Astrocyte (in vitro differentiated cells and primary cell): Measurements from ENCODE around the gene ARHGEF3. TPM values are rescaled to one million over a fixed set of nuclear protein-coding genes. Genes with fewer than 3 reads are reported as not detected.

Source experiments
- DNase-seq: peaks from one replicate; pipeline ENCODE4 v3.0.0-alpha.2; 2010; ENCODE audit warnings: low read depth
- FAIRE-seq: peaks from 2 replicates; lab custom pipeline; 2011; peaks lifted over from hg19 to GRCh38; lab: Jason Lieb, UNC
- H2AFZ ChIP-seq: 2 replicates; pipeline ENCODE4 v1.6.0; 2012; ENCODE audit warnings: low read depth, low read length, inconsistent platforms
- H3K27ac ChIP-seq: 2 replicates; pipeline ENCODE4 v1.5.1; 2011; ENCODE audit warnings: low read depth, low read length, inconsistent platforms
- H3K27me3 ChIP-seq: 2 replicates; pipeline ENCODE4 v1.6.0; 2011; ENCODE audit warnings: low read length, inconsistent platforms; ENCODE audit not compliant: insufficient read depth
- H3K36me3 ChIP-seq: 2 replicates; pipeline ENCODE4 v1.5.1; 2011; ENCODE audit warnings: low read length, inconsistent platforms; ENCODE audit not compliant: insufficient read depth
- H3K4me1 ChIP-seq: 2 replicates; pipeline ENCODE4 v1.5.1; 2011; ENCODE audit warnings: low read length, inconsistent platforms; ENCODE audit not compliant: insufficient read depth
- H3K4me2 ChIP-seq: 2 replicates; pipeline ENCODE4 v1.6.0; 2012; ENCODE audit warnings: low read length, inconsistent platforms
- H3K4me3 ChIP-seq: 2 replicates; pipeline ENCODE4 v1.5.1; 2011; ENCODE audit warnings: low read depth, mild to moderate bottlenecking, low read length, inconsistent platforms; ENCODE audit not compliant: insufficient read depth
- H3K79me2 ChIP-seq: 2 replicates; pipeline ENCODE4 v1.6.0; 2012; ENCODE audit warnings: mild to moderate bottlenecking, low read length, inconsistent platforms; ENCODE audit not compliant: insufficient read depth
- H3K9ac ChIP-seq: 2 replicates; pipeline ENCODE4 v1.6.0; 2012; ENCODE audit warnings: mild to moderate bottlenecking, low read length, inconsistent platforms
- H3K9me3 ChIP-seq: 2 replicates; pipeline ENCODE4 v1.5.1; 2012; ENCODE audit warnings: low read depth, mild to moderate bottlenecking, low read length, inconsistent platforms; ENCODE audit not compliant: insufficient read depth
- H4K20me1 ChIP-seq: 2 replicates; pipeline ENCODE4 v1.6.0; 2012; ENCODE audit warnings: low read length, inconsistent platforms; ENCODE audit not compliant: insufficient read depth
- H3K27ac Mint-ChIP-seq: one replicate; pipeline ENCODE4 v1.8.0; 2021; ENCODE audit warnings: mild to moderate bottlenecking, mixed read lengths; ENCODE audit not compliant: unreplicated experiment
- H3K27me3 Mint-ChIP-seq: one replicate; pipeline ENCODE4 v1.8.0; 2021; ENCODE audit warnings: low read depth, mixed read lengths; ENCODE audit not compliant: unreplicated experiment
- H3K36me3 Mint-ChIP-seq: one replicate; pipeline ENCODE4 v1.8.0; 2021; ENCODE audit warnings: low read depth, mixed read lengths; ENCODE audit not compliant: unreplicated experiment
- H3K4me1 Mint-ChIP-seq: one replicate; pipeline ENCODE4 v1.8.0; 2021; ENCODE audit warnings: low read depth, mixed read lengths; ENCODE audit not compliant: unreplicated experiment
- H3K4me3 Mint-ChIP-seq: one replicate; pipeline ENCODE4 v1.8.0; 2021; ENCODE audit warnings: mild to moderate bottlenecking, moderate library complexity, mixed read lengths; ENCODE audit not compliant: unreplicated experiment
- H3K9me3 Mint-ChIP-seq: one replicate; pipeline ENCODE4 v1.8.0; 2021; ENCODE audit warnings: mild to moderate bottlenecking, mixed read lengths; ENCODE audit not compliant: unreplicated experiment
- EZH2 ChIP-seq: IDR thresholded peaks from 2 replicates; pipeline ENCODE4 v1.6.1; 2012; ENCODE audit warnings: mild to moderate bottlenecking, low read length, inconsistent platforms; ENCODE audit not compliant: insufficient read depth
- total RNA-seq: library from RNA; stranded (reverse); gene quantifications from 2 replicates; pipeline ENCODE4 v1.2.1, GENCODE V29; 2021
- TF ChIP-seq, protein P1 (sequence below): IDR thresholded peaks from 2 replicates; pipeline ENCODE4 v1.5.1; 2011; ENCODE audit warnings: low read depth, mild to moderate bottlenecking, inconsistent platforms, low read length, moderate library complexity; ENCODE audit not compliant: insufficient read depth

The ARHGEF3 gene
- total RNA-seq, 1 donor from 2014 or later = 14.9 TPM

DNA sequence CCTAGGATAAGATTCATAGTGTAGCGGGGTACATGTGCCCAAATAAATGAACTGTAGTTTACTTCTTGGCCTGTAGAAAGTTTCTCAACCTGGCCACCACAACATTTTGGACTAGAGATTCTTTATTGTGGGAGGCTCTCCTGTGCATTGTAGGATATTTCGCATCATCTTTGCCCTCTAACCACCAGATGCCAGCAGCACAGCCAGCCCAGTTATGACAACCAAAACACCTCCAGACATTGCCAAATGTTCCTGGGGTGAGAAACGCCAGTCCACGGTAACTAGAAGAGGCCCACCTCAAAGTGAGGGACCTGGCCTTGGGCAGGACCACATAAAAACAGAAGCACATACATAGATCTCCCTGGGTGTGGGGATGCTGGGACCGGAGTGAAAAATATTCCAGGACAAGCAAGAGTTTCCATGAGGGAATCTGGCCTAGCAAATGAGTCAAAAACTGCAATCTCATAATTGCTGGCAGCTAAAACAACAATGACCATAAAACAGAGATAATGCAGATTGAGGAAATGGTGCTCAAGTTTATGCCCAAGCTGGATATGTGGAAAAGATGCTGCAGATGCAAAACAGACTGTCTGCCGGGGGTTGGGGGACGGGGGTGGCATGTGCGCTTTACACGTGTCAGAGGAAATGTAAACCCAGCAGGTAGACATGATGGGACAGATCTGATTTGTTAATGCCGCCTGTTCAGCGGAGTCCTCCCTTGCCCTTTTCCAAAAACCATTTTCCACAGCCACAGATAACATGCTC is 39.7 kb downstream of the ARHGEF3 start:
- no peak overlapping the region for H3K4me3 ChIP-seq
- H3K27ac ChIP-seq = no peak overlapping the region
- H3K79me2 ChIP-seq = no peaks in the 10 kb centered on the region
- DNase-seq = peak; percentile 64
- peaks cover 6% of the 10 kb centered on the region for H3K36me3 Mint-ChIP-seq
- H3K9me3 ChIP-seq = no peaks in the 10 kb centered on the region
- H3K36me3 ChIP-seq = no peaks in the 10 kb centered on the region
- H3K27ac Mint-ChIP-seq = no peak overlapping the region
- no peak overlapping the region for H3K4me3 Mint-ChIP-seq
- TF ChIP-seq EZH2 = no peak
- TF ChIP-seq, protein P1, sequence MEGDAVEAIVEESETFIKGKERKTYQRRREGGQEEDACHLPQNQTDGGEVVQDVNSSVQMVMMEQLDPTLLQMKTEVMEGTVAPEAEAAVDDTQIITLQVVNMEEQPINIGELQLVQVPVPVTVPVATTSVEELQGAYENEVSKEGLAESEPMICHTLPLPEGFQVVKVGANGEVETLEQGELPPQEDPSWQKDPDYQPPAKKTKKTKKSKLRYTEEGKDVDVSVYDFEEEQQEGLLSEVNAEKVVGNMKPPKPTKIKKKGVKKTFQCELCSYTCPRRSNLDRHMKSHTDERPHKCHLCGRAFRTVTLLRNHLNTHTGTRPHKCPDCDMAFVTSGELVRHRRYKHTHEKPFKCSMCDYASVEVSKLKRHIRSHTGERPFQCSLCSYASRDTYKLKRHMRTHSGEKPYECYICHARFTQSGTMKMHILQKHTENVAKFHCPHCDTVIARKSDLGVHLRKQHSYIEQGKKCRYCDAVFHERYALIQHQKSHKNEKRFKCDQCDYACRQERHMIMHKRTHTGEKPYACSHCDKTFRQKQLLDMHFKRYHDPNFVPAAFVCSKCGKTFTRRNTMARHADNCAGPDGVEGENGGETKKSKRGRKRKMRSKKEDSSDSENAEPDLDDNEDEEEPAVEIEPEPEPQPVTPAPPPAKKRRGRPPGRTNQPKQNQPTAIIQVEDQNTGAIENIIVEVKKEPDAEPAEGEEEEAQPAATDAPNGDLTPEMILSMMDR = no peak
- FAIRE-seq = no peak
- peaks cover 2% of the 10 kb centered on the region for H3K9me3 Mint-ChIP-seq
- H3K27me3 Mint-ChIP-seq = no peaks in the 10 kb centered on the region
- H4K20me1 ChIP-seq = no peaks in the 10 kb centered on the region
- H3K9ac ChIP-seq = no peak overlapping the region
- no peaks in the 10 kb centered on the region for H3K27me3 ChIP-seq
- H2AFZ ChIP-seq = no peak overlapping the region
- H3K4me1 ChIP-seq = peaks cover 10% of the 10 kb centered on the region
- peaks cover 12% of the 10 kb centered on the region for H3K4me1 Mint-ChIP-seq
- no peak overlapping the region for H3K4me2 ChIP-seq

DNA sequence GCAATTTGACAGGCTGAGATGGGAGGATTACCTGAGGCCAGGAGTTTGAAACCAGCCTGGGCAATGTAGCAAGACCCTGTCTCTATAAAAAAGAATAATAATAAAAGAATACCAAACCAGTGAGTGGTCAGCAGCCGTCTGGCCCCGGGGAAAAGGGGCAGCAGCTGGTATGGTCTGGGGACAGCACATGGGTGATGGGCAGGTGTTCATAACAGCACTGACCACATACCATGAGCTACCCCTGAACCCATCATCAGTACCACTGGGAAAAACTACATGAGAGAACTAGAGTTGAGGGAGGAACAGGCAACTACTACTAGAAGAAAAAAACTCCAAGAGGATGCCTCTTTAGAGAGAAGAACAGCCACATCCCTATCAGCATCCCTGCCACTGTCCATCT is 40.7 kb downstream of the ARHGEF3 start:
- Histone ChIP-seq H3K9me3 (no peaks in the 10 kb centered on the region), H3K9ac (no peak overlapping the region), H3K79me2 (no peaks in the 10 kb centered on the region), H3K27me3 (no peaks in the 10 kb centered on the region), H3K4me2 (no peak overlapping the region), H2AFZ (no peak overlapping the region), H4K20me1 (peaks cover 2% of the 10 kb centered on the region), H3K36me3 (no peaks in the 10 kb centered on the region), H3K4me1 (peaks cover 13% of the 10 kb centered on the region), H3K4me3 (no peak overlapping the region), H3K27ac (no peak overlapping the region)
- no peak for FAIRE-seq
- TF ChIP-seq, protein P1 = no peak
- no peak for TF ChIP-seq EZH2
- H3K9me3 Mint-ChIP-seq = no peaks in the 10 kb centered on the region
- H3K4me3 Mint-ChIP-seq = no peak overlapping the region
- H3K4me1 Mint-ChIP-seq = peaks cover 15% of the 10 kb centered on the region
- H3K27me3 Mint-ChIP-seq = no peaks in the 10 kb centered on the region
- DNase-seq = no peak
- H3K27ac Mint-ChIP-seq = no peak overlapping the region
- peaks cover 6% of the 10 kb centered on the region for H3K36me3 Mint-ChIP-seq

DNA sequence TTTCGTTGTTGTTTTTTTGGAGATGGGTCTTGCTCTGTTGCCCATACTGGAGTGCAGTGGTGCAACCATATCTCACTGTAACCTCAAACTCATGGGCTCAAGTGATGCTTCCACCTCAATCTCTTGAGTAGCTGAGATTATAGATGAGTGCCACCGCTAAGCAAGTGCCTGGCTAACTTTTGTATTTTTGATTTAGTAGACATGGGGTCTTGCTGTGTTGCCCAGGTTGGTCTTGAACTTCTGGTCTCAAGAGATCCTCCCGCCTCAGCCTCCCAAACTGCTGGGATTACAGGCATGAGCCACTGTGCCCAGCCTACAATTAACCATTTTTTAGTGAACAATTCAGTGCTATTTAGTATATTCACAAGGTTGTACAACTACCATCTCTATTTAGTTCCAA is 42.2 kb downstream of the ARHGEF3 start:
- Histone ChIP-seq H4K20me1 (peaks cover 7% of the 10 kb centered on the region), H3K9me3 (no peaks in the 10 kb centered on the region), H3K79me2 (no peaks in the 10 kb centered on the region), H2AFZ (no peak overlapping the region), H3K4me1 (peaks cover 13% of the 10 kb centered on the region), H3K9ac (no peak overlapping the region), H3K4me3 (no peak overlapping the region), H3K27ac (no peak overlapping the region), H3K27me3 (no peaks in the 10 kb centered on the region), H3K4me2 (no peak overlapping the region), H3K36me3 (no peaks in the 10 kb centered on the region)
- Mint-ChIP-seq H3K27me3 (no peaks in the 10 kb centered on the region), H3K36me3 (peaks cover 13% of the 10 kb centered on the region), H3K4me1 (peaks cover 15% of the 10 kb centered on the region), H3K9me3 (no peaks in the 10 kb centered on the region), H3K4me3 (no peak overlapping the region), H3K27ac (peak overlapping the region; percentile 26)
- TF ChIP-seq, protein P1 = no peak
- no peak for TF ChIP-seq EZH2
- DNase-seq (no peak), FAIRE-seq (no peak)
